ENCODE measurements around the gene ZCCHC3.

ZCCHC3 gene

GRCh38 chr20:284172-284571 lies 13.2 kb upstream of the ZCCHC3 start:
- DNase-seq (ENCODE audit: low read depth) = no peak

GRCh38 chr20:286508-286907 lies 10.9 kb upstream of the ZCCHC3 start:
- no peak for DNase-seq (ENCODE audit: low read depth)

DNA sequence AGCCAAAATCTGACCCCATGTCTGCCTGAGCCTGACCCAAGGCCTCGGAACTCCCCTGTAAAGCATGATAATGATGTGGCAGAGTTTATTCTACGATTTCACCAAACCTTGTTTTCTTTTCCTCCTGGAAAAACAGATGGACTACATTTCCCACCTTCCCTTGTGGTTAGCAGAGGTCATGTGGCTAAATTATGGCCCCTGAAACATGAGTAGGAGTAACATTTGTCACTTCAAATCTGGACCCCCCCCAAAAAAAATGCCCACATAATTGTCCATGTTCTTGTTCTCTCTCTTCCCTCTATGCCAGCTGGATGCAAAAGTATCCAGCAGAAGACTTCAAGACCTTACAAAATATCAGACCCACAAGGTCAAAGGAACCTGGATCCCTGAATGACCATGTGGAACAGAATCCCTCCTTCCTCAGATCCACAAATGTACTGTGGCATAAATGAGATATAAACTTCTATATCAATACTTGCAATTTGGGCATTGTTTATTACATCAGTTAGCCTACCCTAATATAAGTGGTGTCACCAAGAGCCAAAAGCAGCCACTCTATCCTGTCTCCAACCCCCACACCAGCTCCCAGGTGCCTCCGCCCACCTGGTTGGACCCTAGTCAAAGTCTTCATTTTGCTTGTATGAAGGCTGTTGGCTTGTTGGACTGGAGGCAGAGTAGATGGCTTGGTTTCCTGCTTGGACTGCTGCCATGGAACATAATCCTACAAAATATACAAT lies 8.2 kb upstream of the ZCCHC3 start:
- DNase-seq (ENCODE audit: low read depth) = no peak

DNA sequence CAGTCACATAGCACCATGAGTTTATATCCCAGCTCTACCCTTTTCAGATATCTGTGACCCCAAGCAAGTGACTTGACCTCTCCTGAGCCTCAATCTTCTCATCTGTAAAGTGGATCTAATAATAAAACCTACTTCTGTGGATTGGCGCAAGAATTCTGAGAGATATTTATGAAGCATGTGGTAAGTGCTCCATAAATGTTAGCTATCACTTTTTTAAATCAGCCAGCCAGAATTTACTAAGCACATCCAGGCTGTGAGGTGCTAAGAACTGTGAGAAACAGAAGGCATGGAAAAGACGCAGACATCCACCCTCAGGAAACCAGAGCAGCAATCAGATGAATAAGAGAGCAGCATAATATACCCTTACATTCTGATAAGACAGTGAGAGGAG lies 7.7 kb upstream of the ZCCHC3 start:
- no peak for DNase-seq (ENCODE audit: low read depth)

- peak; percentile 80 for DNase-seq (ENCODE audit: low read depth)
These were observed 7.1 kb upstream of the ZCCHC3 start, which contains the start of gene C20orf96 for GRCh38 chr20:290084-290831. Gene C20orf96 (minus strand): TSS chr20:290750. CDS start chr20:290610, 140 bp downstream.

DNA sequence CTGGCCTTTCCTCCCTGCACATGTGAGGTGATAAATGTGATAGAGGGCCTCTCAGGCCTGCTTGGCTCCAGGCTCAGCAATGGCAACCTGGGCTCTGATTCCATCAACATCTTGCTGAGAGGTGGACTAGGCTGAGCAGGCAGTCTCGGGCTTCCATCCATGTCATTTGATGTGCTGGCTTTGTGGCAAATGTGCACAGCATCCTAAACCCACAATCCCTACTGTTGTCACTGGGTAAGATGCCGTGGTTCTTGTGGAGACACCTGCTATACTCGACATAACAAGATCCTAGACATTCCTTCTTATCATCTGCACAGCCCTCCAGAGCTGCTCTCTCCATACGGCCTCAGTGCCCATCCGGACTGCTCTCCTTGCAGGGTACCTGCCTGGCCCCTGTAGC lies 2.8 kb upstream of the ZCCHC3 start:
- no peak for DNase-seq (ENCODE audit: low read depth)

DNA sequence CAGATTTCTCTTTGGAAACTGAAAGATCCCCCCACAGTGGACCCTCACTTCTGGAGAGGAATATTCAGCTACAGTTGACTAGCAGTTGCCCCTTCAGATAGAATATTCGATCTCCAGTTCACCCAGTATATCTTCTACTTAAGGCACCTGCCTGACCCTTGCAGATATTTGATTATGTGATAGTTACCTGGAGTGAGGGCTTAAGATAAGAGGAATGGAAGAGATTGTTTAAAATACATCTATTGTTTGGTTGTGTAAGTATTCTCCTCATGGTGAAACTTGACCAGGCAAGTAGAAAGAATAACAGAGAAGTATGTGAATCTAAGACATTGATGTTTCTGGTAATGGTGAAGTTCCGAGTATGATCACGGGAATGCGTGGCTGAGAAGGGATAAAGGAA lies 1.6 kb upstream of the ZCCHC3 start:
- DNase-seq (ENCODE audit: low read depth) = no peak

- DNase-seq (ENCODE audit: low read depth) = peak; percentile 15
These were observed 780 bp downstream of the ZCCHC3 start for GRCh38 chr20:297925-298775.

DNA sequence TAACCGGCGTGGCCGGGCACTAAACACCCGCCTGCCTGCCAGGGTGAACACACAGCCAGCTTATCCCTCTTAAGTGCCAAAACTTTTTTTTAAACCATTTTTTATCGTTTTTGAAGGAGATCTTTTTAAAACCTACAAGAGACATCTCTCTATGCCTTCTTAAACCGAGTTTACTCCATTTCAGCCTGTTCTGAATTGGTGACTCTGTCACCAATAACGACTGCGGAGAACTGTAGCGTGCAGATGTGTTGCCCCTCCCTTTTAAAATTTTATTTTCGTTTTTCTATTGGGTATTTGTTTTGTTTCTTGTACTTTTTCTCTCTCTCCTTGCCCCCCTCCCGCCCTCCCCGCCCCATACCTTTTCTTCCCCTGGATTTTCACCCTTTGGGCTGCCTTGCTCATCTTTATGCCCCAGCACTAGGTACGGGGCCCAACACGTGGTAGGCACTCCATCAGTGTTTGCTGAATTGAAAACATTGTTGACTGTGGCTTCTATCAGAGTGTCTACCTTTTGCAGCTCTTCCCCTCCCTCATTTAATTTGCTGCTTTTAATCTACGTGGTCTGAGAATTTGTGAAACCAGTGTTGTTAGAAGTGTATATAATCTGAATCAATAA lies 1.5 kb downstream of the ZCCHC3 start:
- no peak for DNase-seq (ENCODE audit: low read depth)

DNA sequence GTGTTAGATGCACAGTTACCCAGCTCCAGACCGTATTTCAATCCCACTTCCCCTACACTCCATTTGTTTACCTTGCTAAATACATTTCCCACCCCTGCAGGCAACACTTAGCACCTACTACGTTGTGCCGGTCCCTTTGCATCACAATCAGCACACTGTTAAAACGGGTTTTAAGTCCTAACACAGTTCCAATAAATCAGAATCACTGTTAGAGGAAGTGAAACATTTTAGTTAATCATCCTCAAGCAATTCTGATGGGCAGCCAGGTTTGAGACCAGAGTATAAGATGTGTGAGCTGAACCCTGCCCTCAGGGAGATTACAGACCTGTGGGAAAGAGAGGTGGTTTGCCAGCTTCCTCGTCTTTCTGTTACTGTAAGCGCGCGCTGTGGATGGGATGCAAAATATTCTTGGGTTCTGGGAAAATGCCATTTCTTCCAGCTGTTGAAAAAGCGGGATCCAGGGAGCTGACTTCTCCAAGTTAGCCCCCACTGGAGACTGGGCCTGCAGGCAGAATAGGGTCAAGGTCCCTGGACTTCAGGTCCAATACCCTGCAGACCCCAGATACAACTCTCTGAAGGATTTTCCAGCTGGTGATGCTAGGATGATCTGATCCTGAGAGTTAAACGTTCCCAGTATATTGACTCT lies 3.1 kb downstream of the ZCCHC3 start:
- no peak for DNase-seq (ENCODE audit: low read depth)

DNA sequence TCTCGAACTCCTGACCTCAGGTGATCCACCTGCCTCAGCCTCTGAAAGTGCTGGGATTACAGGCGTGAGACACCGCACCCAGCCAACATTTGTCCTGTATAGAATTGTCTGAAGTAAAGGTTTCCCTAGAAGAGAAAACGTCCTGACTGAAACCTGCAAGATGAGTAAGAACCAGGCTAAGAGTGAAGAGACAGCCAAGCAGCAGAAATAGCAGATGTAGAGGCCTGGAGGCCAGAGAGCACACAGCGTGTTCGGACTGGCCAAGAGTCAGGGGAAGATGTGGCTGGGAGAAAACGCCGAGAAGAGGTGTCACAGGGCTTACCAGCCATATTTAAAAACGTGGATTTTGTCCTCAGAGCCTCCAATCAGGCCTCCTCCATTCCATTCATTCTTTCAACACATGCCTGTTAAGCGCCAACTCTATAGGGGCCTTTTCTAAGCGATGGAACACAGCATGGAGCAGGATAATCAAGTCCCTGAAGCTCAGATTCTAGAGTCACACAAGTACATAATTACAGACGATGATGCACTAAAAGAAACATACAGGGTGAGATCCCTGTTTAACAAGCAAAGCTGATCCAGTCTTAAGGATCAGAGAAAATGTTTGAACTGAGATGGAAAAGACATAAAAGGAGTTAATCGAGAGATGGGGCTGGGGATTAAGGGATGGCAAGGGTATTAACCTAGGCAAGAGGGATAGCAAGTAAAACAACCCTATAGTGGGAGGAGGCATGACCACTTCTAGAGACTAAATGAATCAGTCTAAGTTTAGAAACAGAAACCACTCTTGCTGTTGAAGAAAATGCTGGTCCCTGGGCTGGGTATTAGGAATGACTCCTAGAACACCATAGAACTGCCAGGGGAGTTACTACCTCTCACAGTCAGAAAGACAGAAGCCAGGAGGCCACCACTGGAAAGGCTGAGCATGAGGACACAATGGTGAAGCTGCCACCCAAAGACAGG lies 4.8 kb downstream of the ZCCHC3 start:
- no peak for DNase-seq (ENCODE audit: low read depth)

GRCh38 chr20:305745-306144 lies 8.4 kb downstream of the ZCCHC3 start:
- no peak for DNase-seq (ENCODE audit: low read depth)

DNA sequence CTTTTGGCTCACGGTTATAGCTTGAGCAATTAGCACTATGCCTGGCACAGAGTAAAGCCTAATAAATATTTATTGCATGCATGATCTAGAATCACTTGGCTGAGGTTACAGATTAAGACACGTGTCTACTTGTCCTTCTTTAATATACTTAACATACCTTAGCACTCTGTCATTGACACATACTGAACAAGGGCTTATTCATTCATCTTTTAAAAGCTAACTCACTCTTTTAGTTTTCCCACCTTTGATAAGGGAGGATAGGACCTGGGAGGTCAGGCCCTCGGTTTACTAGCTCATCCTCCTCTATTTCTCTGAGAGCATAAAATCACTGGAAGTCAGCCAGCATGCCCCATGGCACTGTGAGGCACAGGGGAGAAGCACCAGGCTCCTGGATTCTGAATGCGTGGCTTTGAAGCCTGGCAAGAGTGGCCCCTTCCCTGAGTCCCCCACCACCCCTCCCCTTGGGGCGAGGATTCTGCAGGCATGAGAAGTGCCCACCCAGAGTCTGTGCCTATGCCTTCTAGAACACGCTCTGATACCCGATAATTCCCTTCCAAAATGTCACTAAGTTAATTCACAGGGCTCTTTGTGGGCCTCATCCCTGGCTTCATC lies 11.2 kb downstream of the ZCCHC3 start:
- DNase-seq (ENCODE audit: low read depth) = no peak

- DNase-seq (ENCODE audit: low read depth) = no peak
These were observed 12.0 kb downstream of the ZCCHC3 start for GRCh38 chr20:309306-309840.

GRCh38 chr20:309841-310644 lies 12.7 kb downstream of the ZCCHC3 start:
- DNase-seq (ENCODE audit: low read depth) = peak; percentile 70

GRCh38 chr20:310645-311044 lies 13.3 kb downstream of the ZCCHC3 start:
- DNase-seq (ENCODE audit: low read depth) = no peak

DNA sequence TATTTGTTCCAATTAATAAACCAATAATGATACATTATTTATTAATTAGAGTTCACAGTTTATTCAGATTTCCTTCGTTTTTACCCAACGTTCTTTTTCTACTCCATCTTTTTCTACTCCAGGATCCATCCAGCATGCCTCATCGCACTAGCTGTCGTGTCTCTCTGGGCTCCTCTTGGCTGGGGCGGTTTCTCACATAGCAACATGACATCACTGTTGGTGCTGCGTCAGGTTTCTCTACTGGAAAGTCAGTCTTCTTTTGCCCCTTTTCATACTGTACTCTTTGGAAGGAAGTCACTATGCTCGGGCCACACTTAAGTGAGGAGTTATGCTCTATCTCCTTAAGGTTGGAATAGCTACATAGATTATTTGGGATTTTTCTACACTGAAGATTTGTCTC lies 14.2 kb downstream of the ZCCHC3 start:
- DNase-seq (ENCODE audit: low read depth) = no peak

- DNase-seq (ENCODE audit: low read depth) = no peak
These were observed 14.7 kb downstream of the ZCCHC3 start for GRCh38 chr20:312067-312466.

DNA sequence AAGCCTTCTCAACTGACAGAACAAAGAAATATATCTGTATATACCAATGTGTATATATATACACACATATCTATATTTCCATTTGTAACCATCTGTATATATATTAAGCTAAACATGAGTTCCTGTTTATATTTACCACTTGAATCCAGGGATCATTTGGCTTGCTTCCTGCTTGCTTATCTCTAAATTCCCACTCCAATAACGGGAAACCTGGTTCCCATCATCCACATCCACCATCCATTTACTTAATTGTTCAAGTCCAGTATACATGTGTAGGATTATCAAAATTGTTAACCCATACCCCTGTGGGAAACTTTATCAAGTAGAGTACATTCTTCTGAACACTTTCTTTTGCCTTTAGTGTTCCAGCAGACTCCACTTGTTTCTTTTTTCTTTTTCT lies 15.5 kb downstream of the ZCCHC3 start:
- no peak for DNase-seq (ENCODE audit: low read depth)
